ENCODE measurements around the gene RAD51B.

DNA sequence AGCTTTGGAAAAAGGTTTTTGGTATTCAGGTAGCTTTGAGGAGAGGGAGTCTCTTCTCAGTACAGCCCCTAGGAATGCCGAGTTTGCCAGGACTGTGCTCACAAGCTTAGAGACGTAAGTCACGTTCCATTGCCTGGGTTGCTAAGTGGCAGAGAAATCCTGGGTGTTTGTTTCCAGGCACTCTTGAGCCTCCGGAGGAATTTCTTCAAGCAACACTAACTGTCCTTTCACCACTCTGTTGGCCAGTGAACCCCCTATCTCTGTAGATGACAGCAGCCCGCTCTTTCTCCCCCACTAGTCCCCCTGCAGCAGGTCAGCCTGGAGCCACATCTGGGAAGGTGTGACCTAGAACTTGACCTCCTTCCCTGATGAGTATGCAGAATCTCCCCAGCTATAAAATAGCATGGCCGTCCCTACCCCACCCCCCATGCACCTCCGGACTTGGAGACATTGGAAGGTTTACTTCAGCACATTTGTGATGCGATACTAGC is 810.5 kb downstream of the RAD51B start:
- TF ChIP-seq, protein P1, sequence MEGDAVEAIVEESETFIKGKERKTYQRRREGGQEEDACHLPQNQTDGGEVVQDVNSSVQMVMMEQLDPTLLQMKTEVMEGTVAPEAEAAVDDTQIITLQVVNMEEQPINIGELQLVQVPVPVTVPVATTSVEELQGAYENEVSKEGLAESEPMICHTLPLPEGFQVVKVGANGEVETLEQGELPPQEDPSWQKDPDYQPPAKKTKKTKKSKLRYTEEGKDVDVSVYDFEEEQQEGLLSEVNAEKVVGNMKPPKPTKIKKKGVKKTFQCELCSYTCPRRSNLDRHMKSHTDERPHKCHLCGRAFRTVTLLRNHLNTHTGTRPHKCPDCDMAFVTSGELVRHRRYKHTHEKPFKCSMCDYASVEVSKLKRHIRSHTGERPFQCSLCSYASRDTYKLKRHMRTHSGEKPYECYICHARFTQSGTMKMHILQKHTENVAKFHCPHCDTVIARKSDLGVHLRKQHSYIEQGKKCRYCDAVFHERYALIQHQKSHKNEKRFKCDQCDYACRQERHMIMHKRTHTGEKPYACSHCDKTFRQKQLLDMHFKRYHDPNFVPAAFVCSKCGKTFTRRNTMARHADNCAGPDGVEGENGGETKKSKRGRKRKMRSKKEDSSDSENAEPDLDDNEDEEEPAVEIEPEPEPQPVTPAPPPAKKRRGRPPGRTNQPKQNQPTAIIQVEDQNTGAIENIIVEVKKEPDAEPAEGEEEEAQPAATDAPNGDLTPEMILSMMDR (IDR thresholded peaks at IDR 0.05) = no peak
- TF ChIP-seq POLR2A (IDR thresholded peaks at IDR 0.05) = no peak
- TF ChIP-seq POLR2AphosphoS5 (IDR thresholded peaks at IDR 0.05) = no peak
